ENCODE results near the gene SIAE. TPM values are rescaled to one million over a fixed set of nuclear protein-coding genes. Genes with fewer than 3 reads are reported as not detected.

The SIAE gene
- total and polyA plus RNA-seq, 2 experiments from 2014 or later, result 5.7 to 7.9 TPM

DNA sequence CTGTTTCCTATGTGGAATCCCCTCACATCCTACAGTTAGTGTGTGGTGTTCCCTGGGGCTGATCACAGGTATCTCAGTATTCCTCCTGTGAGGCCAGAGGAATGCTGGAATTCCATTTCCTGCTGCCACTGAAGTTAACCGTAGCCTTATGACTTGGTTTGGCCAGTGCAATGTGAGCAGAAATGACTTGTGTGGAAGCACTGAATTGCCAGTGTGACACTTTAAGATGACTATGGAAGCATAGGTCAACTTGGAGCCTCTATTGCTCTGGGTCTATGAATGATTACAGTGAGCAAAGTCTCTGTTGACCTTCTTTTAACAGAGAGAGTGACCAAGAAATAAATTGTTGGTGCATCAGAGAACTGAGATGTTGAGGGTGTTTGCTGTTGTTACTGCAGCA lies 34.4 kb downstream of the SIAE start:
- no peaks in the 10 kb centered on the region for H3K9me3 ChIP-seq (ENCODE audit: low read depth)
- H3K27ac ChIP-seq, result no peak overlapping the region
- peaks cover 19% of the 10 kb centered on the region for H3K36me3 ChIP-seq
- TF ChIP-seq CTCF (IDR thresholded peaks at IDR 0.05; ENCODE audit: low read depth, low read length), result no peak
- no peak overlapping the region for H3K4me3 ChIP-seq
- no peak for DNase-seq (ENCODE audit: low read depth in 1 of 2, low spot score in 1 of 2)
- H3K4me1 ChIP-seq (ENCODE audit: low read depth), result no peaks in the 10 kb centered on the region
- no peaks in the 10 kb centered on the region for H3K27me3 ChIP-seq

DNA sequence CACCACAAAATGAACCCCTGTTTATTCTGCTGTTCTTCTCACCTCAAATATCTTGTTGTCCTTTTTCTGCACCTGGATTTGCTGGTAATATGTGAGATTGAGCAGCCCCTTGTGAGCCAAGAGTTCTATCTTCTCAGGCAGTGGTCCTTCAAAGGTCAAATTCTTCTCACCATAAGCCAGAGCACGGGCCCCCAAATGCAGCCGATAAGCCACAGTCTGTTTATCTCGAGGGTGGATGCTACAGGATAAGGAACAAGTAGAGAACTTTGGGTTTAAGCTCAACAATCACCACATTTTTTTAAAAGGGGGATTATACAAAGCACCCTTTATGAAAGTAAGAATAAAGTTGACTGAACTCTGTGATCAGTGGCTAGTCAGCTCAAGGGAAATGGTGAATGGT lies 35.0 kb downstream of the SIAE start:
- H3K4me3 ChIP-seq, result no peak overlapping the region
- H3K27me3 ChIP-seq, result no peaks in the 10 kb centered on the region
- no peak for TF ChIP-seq CTCF (IDR thresholded peaks at IDR 0.05; ENCODE audit: low read depth, low read length)
- H3K4me1 ChIP-seq (ENCODE audit: low read depth), result no peaks in the 10 kb centered on the region
- H3K27ac ChIP-seq, result no peak overlapping the region
- peaks cover 23% of the 10 kb centered on the region for H3K36me3 ChIP-seq
- DNase-seq (ENCODE audit: low read depth in 1 of 2, low spot score in 1 of 2), result no peak
- H3K9me3 ChIP-seq (ENCODE audit: low read depth), result no peaks in the 10 kb centered on the region

DNA sequence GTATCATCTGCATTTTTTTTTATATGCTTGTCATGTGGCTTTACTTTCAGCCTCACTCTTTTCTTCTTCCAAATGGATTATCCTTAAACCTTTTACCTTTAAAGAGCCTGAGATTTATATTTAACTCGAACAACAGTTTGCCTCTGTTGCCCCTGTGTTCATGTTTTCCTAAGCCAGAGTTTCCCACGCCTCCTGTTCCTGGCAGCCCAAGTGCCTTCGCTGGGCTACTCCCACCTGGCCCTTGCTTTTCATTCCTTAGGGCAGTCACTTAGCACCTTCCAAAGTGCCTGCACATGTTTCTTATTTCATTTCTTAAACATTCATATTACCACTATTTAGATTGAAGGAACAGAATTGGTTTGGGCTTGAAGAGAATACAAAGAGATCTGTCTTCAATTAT lies 37.6 kb downstream of the SIAE start:
- no peak for DNase-seq (ENCODE audit: low read depth in 1 of 2, low spot score in 1 of 2)
- H3K9me3 ChIP-seq (ENCODE audit: low read depth), result no peaks in the 10 kb centered on the region
- H3K27ac ChIP-seq, result no peak overlapping the region
- peaks cover 48% of the 10 kb centered on the region for H3K36me3 ChIP-seq
- TF ChIP-seq CTCF (IDR thresholded peaks at IDR 0.05; ENCODE audit: low read depth, low read length), result no peak
- H3K4me3 ChIP-seq, result no peak overlapping the region
- H3K27me3 ChIP-seq, result no peaks in the 10 kb centered on the region
- H3K4me1 ChIP-seq (ENCODE audit: low read depth), result no peaks in the 10 kb centered on the region

DNA sequence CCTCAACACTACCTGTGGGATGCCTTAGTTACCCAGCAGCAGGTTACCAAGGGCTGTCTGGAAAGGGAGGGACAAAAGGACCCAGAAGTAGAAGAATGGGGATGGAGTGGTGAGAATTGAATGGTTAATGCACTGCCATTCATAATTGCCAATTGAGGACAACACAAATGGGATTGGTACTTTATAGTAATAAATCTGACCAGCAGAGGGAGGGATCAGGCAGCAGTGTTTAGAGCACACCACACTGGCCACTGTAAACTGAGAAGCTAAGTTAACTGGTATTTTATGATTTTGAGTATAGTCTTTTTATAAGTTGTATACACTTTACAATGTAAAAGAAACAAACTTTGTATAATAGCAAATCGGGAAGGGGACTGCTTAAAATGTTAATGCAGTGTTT lies 40.2 kb downstream of the SIAE start:
- H3K9me3 ChIP-seq (ENCODE audit: low read depth), result no peaks in the 10 kb centered on the region
- peak in 1 of 2 donors; percentile 31 for DNase-seq (ENCODE audit: low read depth in 1 of 2, low spot score in 1 of 2)
- H3K4me1 ChIP-seq (ENCODE audit: low read depth), result no peaks in the 10 kb centered on the region
- no peak overlapping the region for H3K27ac ChIP-seq
- TF ChIP-seq CTCF (IDR thresholded peaks at IDR 0.05; ENCODE audit: low read depth, low read length), result peak; percentile 40
- H3K4me3 ChIP-seq, result no peak overlapping the region
- no peaks in the 10 kb centered on the region for H3K27me3 ChIP-seq
- H3K36me3 ChIP-seq, result peaks cover 72% of the 10 kb centered on the region

GRCh38 chr11:124629961-124630360 lies 43.6 kb downstream of the SIAE start:
- no peak overlapping the region for H3K4me3 ChIP-seq
- H3K27ac ChIP-seq, result no peak overlapping the region
- no peaks in the 10 kb centered on the region for H3K4me1 ChIP-seq (ENCODE audit: low read depth)
- DNase-seq (ENCODE audit: low read depth in 1 of 2, low spot score in 1 of 2), result no peak
- peaks cover 82% of the 10 kb centered on the region for H3K36me3 ChIP-seq
- no peaks in the 10 kb centered on the region for H3K9me3 ChIP-seq (ENCODE audit: low read depth)
- no peaks in the 10 kb centered on the region for H3K27me3 ChIP-seq
- no peak for TF ChIP-seq CTCF (IDR thresholded peaks at IDR 0.05; ENCODE audit: low read depth, low read length)

DNA sequence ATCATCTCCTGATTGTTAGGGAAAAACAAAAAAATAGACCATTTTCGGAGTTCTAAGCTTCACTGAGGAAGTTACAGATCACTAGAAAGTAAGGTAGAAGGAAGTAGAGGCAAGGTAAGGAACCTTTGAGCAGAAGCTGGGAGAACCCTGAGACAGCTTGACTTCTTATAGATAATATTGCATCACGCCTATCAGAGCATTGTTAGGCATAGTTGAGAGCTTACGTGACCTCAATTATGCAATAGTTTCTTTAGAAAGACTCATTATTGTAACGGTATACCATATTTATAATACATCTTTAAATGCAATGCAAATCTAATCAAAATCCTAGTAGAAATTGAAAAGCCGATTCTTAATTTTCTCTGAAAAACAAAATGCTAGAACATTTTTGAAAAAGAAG lies 46.0 kb downstream of the SIAE start:
- Histone ChIP-seq H3K4me1 (ENCODE audit: low read depth) (peaks cover 9% of the 10 kb centered on the region), H3K27ac (no peak overlapping the region), H3K4me3 (no peak overlapping the region), H3K36me3 (peaks cover 65% of the 10 kb centered on the region), H3K27me3 (no peaks in the 10 kb centered on the region), H3K9me3 (ENCODE audit: low read depth) (no peaks in the 10 kb centered on the region)
- DNase-seq (ENCODE audit: low read depth in 1 of 2, low spot score in 1 of 2), result peak in 1 of 2 donors; percentile 27
- TF ChIP-seq CTCF (IDR thresholded peaks at IDR 0.05; ENCODE audit: low read depth, low read length), result no peak

Measured in cardiac muscle cell (in vitro differentiated cells and primary cell).